GM19328 (cell line): ENCODE measurements around the gene ZDHHC14.

ENCODE experiments used
- ATAC-seq: cut with Tn5 transposase; IDR thresholded peaks from one replicate; pipeline ENCODE4 v1.9.1; 2021; ENCODE audit warnings: mild to moderate bottlenecking, moderate library complexity; ENCODE audit not compliant: unreplicated experiment

ZDHHC14 gene

GRCh38 chr6:157488058-157488457 is 107.1 kb downstream of the ZDHHC14 start:
- ATAC-seq = no peak

- ATAC-seq = no peak
Measured at GRCh38 chr6:157488716-157489118, 107.7 kb downstream of the ZDHHC14 start.

- no peak for ATAC-seq
Measured at GRCh38 chr6:157490611-157491269, 109.8 kb downstream of the ZDHHC14 start.

- ATAC-seq = no peak
Measured at GRCh38 chr6:157491571-157492232, 110.7 kb downstream of the ZDHHC14 start.

- ATAC-seq = no peak
Measured at GRCh38 chr6:157492249-157492648, 111.3 kb downstream of the ZDHHC14 start.

- ATAC-seq = no peak
Measured at GRCh38 chr6:157492741-157493140, 111.8 kb downstream of the ZDHHC14 start.

- no peak for ATAC-seq
Measured at GRCh38 chr6:157493173-157493572, 112.2 kb downstream of the ZDHHC14 start.

- no peak for ATAC-seq
Measured at GRCh38 chr6:157493576-157493975, 112.6 kb downstream of the ZDHHC14 start.

GRCh38 chr6:157494132-157494710 is 113.2 kb downstream of the ZDHHC14 start:
- no peak for ATAC-seq

GRCh38 chr6:157496534-157497095 is 115.6 kb downstream of the ZDHHC14 start:
- no peak for ATAC-seq

- no peak for ATAC-seq
Measured at GRCh38 chr6:157497579-157497978, 116.6 kb downstream of the ZDHHC14 start.

- no peak for ATAC-seq
Measured at GRCh38 chr6:157498817-157499216, 117.8 kb downstream of the ZDHHC14 start.

GRCh38 chr6:157500022-157500421 is 119.0 kb downstream of the ZDHHC14 start:
- no peak for ATAC-seq

GRCh38 chr6:157503018-157503747 is 122.2 kb downstream of the ZDHHC14 start:
- ATAC-seq = no peak

GRCh38 chr6:157505912-157506491 is 125.0 kb downstream of the ZDHHC14 start:
- ATAC-seq = no peak

GRCh38 chr6:157510323-157511188 is 129.6 kb downstream of the ZDHHC14 start:
- ATAC-seq = no peak

GRCh38 chr6:157511682-157512381 is 130.8 kb downstream of the ZDHHC14 start:
- no peak for ATAC-seq

- no peak for ATAC-seq
Measured at GRCh38 chr6:157512382-157512682, 131.3 kb downstream of the ZDHHC14 start.

- ATAC-seq = no peak
Measured at GRCh38 chr6:157513004-157513603, 132.1 kb downstream of the ZDHHC14 start.
